Ovary (tissue), 9 donors: ENCODE measurements around the gene GALNTL6. TPM values are rescaled to one million over a fixed set of nuclear protein-coding genes. Genes with fewer than 3 reads are reported as not detected.
"Not testable (repeated sequence)": the region's sequence is repeated elsewhere in the genome, so short reads cannot be mapped to it uniquely, and the experiment has no call there.

ENCODE experiments used
- DNase-seq, 5 donors: peaks; one replicate each; pipeline ENCODE4 v3.0.0-alpha.2; 2019 to 2020
- H3K27ac ChIP-seq, 2 donors: fragments of 200-600 bp; one replicate each; pipeline versions ENCODE4 v1.5.1 to v1.8.0; 2019 to 2022
- H3K27me3 ChIP-seq: fragments of 200-600 bp; one replicate; pipeline ENCODE4 v1.8.0; 2022
- H3K36me3 ChIP-seq: fragments of 200-600 bp; sonication (generic); one replicate; pipeline ENCODE4 v1.5.1; 2019
- H3K4me1 ChIP-seq: one replicate; pipeline ENCODE4 v1.8.1; 2013; ENCODE audit warnings: mild to moderate bottlenecking, moderate library complexity; ENCODE audit not compliant: insufficient read depth
- H3K4me3 ChIP-seq: fragments of 200-600 bp; sonication (generic); one replicate; pipeline ENCODE4 v1.5.1; 2017
- H3K9me3 ChIP-seq, 2 donors: fragments of 200-600 bp in 1 of 2; sonication (generic) in 1 of 2; one replicate each; pipeline versions ENCODE4 v1.5.1 to v1.8.1; 2013 to 2019; ENCODE audit warnings: mild to moderate bottlenecking in 1 of 2, moderate library complexity in 1 of 2
- EP300 ChIP-seq: sonication (generic); formaldehyde crosslinking; IDR thresholded peaks from one replicate; pipeline ENCODE4 v1.6.1; 2017; ENCODE audit warnings: antibody characterized with exemption
- POLR2A ChIP-seq: fragments of 450-650 bp; IDR thresholded peaks from one replicate; pipeline ENCODE4 v1.6.1; 2017; ENCODE audit warnings: antibody characterized with exemption, mild to moderate bottlenecking, moderate library complexity
- WGBS, 3 donors: extraction: QIAGEN DNeasy Blood & Tissue Kit in 1 of 3; methylation state at CpG; one replicate each; pipeline versions ENCODE4 v1.1.5 to v1.1.7; 2013 to 2017; 5-methylcytosine and 5-hydroxymethylcytosine counted together
- intact Hi-C, 4 donors: fragments of 100-400 bp; cut with DNase I; formaldehyde crosslinking; loops; one replicate each; pipeline versions ENCODE4 v1.11.0 to v1.15.1; 2022 to 2023
- polyA plus RNA-seq, 2 donors: library from polyadenylated mRNA; stranded (reverse); fragments of 200-250 nt in 1 of 2; fragments of 350-450 nt in 1 of 2; fragmentation: Illumina TruSeq in 1 of 2; extraction: RNeasy Lipid Tissue Mini Kit (QIAGEN cat#74804) in 1 of 2; gene quantifications; one replicate each; pipeline ENCODE4 v1.2.3, GENCODE V29; 2013 to 2014
- total RNA-seq, 7 donors: library from RNA; depleted of rRNA in 2 of 7; stranded (reverse); fragments of >200 nt in 2 of 7; fragmentation: NEBNext Ultra II Directional in 3 of 7; extraction: Animal tissue kit (Norgen Biotek cat#: 25700) in 3 of 7; gene quantifications; one replicate each; pipeline versions ENCODE4 v1.1.0 to v1.2.4, GENCODE V29; 2016 to 2023
- TF ChIP-seq, protein P1 (sequence below), 3 donors: fragments of 450-650 bp in 2 of 3; fragments of 200-600 bp in 1 of 3; IDR thresholded peaks; one replicate each; pipeline versions ENCODE4 v1.5.1 to v1.8.0; 2016 to 2022; ENCODE audit warnings: antibody characterized with exemption in 3 of 3, mild to moderate bottlenecking in 1 of 3
- donor health status: DM: no; HTN: no; CAD: no; lungs with moderate emphysema.
- donor health status: DM: no; HTN: no; CAD: no.
- donor health status: Bipolar disorder and iron deficiency.
- donor health status: DM: yes; HTN: yes; CAD: no.
- donor health status: DM: no; HTN: no; CAD: no.
- donor health status: DM: yes; HTN: yes; CAD: no.

Gene GALNTL6
- total and polyA plus RNA-seq, 9 donors: 0.11 to 1.8 TPM; not detected in 7

DNA sequence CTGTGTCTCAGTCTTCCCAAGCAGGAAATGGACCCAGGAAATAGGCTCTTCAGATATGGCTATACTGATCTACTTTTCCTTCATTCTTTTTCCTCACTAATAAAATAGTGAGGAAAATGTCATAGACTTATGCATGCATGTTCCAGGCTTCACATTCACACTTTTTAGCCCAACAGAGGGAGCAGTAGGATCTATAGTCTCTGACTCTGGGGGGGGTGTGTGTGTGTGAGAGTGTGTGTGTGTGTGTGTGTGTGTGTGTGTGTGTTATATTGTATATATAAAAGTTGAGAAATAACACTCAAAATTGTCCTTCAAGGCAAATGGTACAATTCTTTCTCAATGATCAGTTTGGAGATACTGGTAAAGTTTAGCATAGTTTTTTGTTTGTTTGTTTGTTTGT lies 1058.2 kb downstream of the GALNTL6 start:
- Histone ChIP-seq H3K27ac (no peak overlapping the region), H3K4me1 (no peaks in the 10 kb centered on the region), H3K27me3 (no peaks in the 10 kb centered on the region), H3K4me3 (no peak overlapping the region), H3K9me3 (no peaks in the 10 kb centered on the region), H3K36me3 (no peaks in the 10 kb centered on the region)
- intact Hi-C loops: no loop called here
- TF ChIP-seq POLR2A: no peak
- TF ChIP-seq, protein P1, sequence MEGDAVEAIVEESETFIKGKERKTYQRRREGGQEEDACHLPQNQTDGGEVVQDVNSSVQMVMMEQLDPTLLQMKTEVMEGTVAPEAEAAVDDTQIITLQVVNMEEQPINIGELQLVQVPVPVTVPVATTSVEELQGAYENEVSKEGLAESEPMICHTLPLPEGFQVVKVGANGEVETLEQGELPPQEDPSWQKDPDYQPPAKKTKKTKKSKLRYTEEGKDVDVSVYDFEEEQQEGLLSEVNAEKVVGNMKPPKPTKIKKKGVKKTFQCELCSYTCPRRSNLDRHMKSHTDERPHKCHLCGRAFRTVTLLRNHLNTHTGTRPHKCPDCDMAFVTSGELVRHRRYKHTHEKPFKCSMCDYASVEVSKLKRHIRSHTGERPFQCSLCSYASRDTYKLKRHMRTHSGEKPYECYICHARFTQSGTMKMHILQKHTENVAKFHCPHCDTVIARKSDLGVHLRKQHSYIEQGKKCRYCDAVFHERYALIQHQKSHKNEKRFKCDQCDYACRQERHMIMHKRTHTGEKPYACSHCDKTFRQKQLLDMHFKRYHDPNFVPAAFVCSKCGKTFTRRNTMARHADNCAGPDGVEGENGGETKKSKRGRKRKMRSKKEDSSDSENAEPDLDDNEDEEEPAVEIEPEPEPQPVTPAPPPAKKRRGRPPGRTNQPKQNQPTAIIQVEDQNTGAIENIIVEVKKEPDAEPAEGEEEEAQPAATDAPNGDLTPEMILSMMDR (IDR thresholded peaks at IDR 0.05): no peak
- TF ChIP-seq EP300: no peak
- DNase-seq: no peak

DNA sequence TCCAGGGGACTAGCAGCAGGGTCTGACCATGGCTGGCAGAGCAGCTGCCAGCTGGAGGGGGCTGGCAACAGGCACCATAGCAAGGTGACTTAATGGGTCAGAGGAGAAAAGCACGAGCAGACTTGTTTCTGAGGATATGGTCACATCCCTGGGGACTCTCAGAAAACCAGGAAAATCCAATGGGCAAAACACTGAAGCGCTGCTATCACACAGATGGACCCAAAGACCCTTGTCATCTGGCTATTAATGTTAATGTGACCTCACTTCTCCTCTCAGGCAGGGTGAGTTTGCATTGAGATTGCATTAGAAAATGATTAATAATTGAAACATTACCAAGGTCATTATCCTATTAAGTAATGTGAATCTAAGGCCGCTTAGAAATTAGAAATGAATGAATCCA lies 1061.7 kb downstream of the GALNTL6 start:
- Histone ChIP-seq H3K36me3 (no peaks in the 10 kb centered on the region), H3K27ac (no peak overlapping the region), H3K27me3 (no peaks in the 10 kb centered on the region), H3K9me3 (no peaks in the 10 kb centered on the region), H3K4me3 (no peak overlapping the region), H3K4me1 (no peaks in the 10 kb centered on the region)
- TF ChIP-seq EP300: no peak
- TF ChIP-seq, protein P1 (IDR thresholded peaks at IDR 0.05): no peak
- TF ChIP-seq POLR2A: no peak
- 86 to 91% (median 87%) methylated on average over 3 of the region's 3 CpGs for WGBS, 3 donors
- intact Hi-C loops: no loop called here
- no peak for DNase-seq

DNA sequence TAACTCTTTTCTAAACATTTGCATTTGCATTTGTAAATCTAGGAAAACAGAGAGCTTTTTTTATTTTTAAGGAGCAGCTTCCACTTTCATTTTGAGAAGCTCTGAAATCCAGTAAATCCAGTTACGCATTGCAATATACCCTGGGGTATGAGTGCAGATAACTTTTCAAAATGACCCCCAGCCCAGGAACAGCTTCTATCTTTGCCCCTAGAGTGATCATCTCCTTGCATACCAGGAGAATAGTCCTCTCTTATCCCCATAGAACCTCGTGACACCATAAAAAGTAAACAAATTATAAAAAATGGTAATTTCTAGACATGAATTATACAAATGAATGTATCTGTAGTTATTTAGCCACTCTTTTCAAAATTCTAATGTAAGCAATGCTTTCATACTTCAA lies 1063.2 kb downstream of the GALNTL6 start:
- H3K4me1 ChIP-seq: no peaks in the 10 kb centered on the region
- H3K27ac ChIP-seq: no peak overlapping the region
- H3K9me3 ChIP-seq: no peaks in the 10 kb centered on the region
- no peaks in the 10 kb centered on the region for H3K27me3 ChIP-seq
- 14 to 32% (median 20%) methylated on average over 2 of the region's 2 CpGs for WGBS, 3 donors
- H3K36me3 ChIP-seq: no peaks in the 10 kb centered on the region
- H3K4me3 ChIP-seq: no peak overlapping the region
- intact Hi-C loops: no loop called here
- TF ChIP-seq, protein P1 (IDR thresholded peaks at IDR 0.05): no peak
- no peak for TF ChIP-seq EP300
- no peak for TF ChIP-seq POLR2A
- no peak for DNase-seq

DNA sequence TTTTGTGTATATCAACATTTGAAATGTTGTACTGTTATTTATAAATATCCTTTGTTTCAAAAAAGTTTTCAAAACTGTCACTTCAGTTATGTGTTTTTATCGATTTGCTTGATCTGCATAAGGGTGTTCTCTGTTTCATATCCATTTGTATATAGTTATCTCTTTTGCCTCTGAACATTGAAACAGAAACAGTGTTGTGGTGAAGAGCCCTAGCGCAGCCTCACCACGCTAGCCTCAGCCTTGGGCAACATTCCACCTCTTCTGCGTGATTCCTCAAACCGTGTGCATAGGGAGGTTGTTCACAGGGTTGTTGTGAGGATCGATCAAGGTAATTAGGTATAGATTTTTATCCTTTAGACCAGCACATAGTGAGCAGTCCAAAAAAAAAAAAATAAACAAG lies 1068.4 kb downstream of the GALNTL6 start:
- H3K27me3 ChIP-seq: no peaks in the 10 kb centered on the region
- no peak for DNase-seq
- H3K9me3 ChIP-seq: no peaks in the 10 kb centered on the region
- WGBS, 3 donors: 80 to 85% (median 82%) methylated on average over 6 of the region's 6 CpGs
- H3K36me3 ChIP-seq: no peaks in the 10 kb centered on the region
- H3K27ac ChIP-seq: no peak overlapping the region
- TF ChIP-seq POLR2A (no peak), EP300 (no peak)
- TF ChIP-seq, protein P1 (IDR thresholded peaks at IDR 0.05): no peak
- H3K4me1 ChIP-seq: no peaks in the 10 kb centered on the region
- H3K4me3 ChIP-seq: no peak overlapping the region
- intact Hi-C loops: no loop called here

DNA sequence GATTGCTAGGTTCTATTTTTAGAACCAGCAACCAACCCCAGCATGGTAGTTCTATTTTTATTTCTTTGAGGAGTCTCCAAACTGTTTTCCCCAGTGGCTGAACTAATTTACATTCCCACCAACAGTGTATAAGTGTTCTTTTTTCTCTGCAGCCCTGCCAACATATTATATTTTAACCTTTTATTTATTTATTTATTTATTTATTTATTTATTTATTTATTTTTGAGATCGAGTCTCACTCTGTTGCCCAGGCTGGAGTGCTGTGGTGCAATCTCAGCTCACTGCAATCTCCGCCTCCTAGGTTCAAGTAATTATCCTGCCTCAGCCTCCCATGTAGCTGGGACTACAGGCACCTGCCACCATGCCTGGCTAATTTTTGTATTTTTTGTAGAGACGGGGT lies 1074.2 kb downstream of the GALNTL6 start:
- H3K9me3 ChIP-seq, H3K4me3 ChIP-seq, H3K4me1 ChIP-seq, H3K27ac ChIP-seq, H3K27me3 ChIP-seq, intact Hi-C loops, H3K36me3 ChIP-seq, DNase-seq: not testable (repeated sequence)
- 91 to 99% (median 93%) methylated on average over 3 of the region's 3 CpGs for WGBS, 3 donors
